ENCODE data around the gene PCED1A.

Gene PCED1A

GRCh38 chr20:2801286-2801728 lies 39.1 kb downstream of the PCED1A start:
- H3K27ac ChIP-seq, result no peak overlapping the region
- no peak for TF ChIP-seq CTCF (conservative IDR thresholded peaks at IDR 0.05)
- TF ChIP-seq ZFX (IDR thresholded peaks at IDR 0.05), result no peak

DNA sequence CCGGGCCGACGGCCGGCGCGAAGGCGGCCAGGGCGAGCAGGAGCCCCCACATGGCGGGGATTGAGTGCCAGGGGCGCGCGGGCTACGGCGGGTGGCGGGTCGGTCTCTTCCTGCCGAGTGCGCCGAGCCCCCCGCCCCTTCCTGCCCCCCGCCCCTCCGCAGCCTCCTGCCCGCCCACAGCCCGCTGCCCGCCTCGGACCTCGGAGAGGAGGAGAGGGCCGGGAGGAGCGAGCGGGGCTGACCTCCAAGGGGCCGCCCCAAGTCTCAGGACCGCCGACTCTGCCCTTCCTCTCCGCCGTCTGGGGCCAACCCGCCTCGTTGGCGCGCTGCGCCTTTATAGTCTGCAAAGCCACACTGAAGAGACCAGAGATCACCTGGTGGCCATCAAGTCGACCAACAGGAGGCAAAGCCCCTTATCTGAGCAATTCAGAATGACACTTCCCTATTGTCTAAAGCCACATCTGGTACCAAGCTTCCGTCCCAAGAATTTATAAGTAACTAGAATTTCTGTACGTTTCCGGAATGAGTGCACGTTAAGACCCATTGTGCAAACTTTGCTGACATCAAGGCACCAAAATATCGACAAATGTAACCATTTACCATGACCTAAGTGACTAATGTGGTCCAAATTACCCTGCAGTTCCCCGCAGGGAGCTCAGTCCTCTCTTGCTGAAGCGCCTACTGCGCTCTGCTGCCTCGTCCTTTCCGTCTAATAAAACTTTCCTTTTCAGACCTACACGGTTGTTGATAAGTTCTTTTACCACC lies 39.8 kb downstream of the PCED1A start, which contains the start of gene CPXM1:
Gene CPXM1, minus strand, starts transcription at position 107 of the 765 bp plus-strand sequence. Its CDS starts 55 bp downstream, at position 52.
- no peak for TF ChIP-seq CTCF (conservative IDR thresholded peaks at IDR 0.05)
- TF ChIP-seq ZFX (IDR thresholded peaks at IDR 0.05), result no peak

GRCh38 chr20:2799688-2800520 lies 40.6 kb downstream of the PCED1A start:
- TF ChIP-seq CTCF (conservative IDR thresholded peaks at IDR 0.05) (no peak), ZFX (IDR thresholded peaks at IDR 0.05) (no peak)
- H3K27ac ChIP-seq, result no peak overlapping the region

More for the DNA sequence above, 39.8 kb downstream of the PCED1A start, which contains the start of gene CPXM1:
- no peak within 1 kb of the TSS for H3K27ac ChIP-seq

- no peak overlapping the region for H3K27ac ChIP-seq
- no peak for TF ChIP-seq CTCF (conservative IDR thresholded peaks at IDR 0.05)
Measured at GRCh38 chr20:2799271-2799670, 41.2 kb downstream of the PCED1A start.

DNA sequence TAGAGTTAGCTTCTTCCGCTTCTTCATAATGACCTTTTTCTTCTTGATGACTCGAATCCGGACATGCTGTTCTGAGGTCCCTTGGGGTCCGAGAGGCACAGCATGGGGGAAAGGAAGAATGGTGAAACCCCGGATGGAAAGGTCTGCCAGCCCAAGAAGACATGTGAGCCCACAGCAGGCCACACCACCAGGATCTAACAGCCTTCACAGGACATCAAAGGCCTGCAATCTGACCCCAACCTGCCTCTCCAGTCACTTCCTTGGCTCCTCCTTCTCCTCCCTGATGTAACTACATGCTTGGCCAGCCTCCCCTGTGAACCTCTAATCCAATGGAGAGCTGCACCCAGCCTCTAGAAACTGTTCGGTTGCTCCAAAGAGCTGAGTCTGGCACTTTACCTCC lies 41.6 kb downstream of the PCED1A start:
- TF ChIP-seq CTCF (conservative IDR thresholded peaks at IDR 0.05) (no peak), ZFX (IDR thresholded peaks at IDR 0.05) (no peak)
- no peak overlapping the region for H3K27ac ChIP-seq

DNA sequence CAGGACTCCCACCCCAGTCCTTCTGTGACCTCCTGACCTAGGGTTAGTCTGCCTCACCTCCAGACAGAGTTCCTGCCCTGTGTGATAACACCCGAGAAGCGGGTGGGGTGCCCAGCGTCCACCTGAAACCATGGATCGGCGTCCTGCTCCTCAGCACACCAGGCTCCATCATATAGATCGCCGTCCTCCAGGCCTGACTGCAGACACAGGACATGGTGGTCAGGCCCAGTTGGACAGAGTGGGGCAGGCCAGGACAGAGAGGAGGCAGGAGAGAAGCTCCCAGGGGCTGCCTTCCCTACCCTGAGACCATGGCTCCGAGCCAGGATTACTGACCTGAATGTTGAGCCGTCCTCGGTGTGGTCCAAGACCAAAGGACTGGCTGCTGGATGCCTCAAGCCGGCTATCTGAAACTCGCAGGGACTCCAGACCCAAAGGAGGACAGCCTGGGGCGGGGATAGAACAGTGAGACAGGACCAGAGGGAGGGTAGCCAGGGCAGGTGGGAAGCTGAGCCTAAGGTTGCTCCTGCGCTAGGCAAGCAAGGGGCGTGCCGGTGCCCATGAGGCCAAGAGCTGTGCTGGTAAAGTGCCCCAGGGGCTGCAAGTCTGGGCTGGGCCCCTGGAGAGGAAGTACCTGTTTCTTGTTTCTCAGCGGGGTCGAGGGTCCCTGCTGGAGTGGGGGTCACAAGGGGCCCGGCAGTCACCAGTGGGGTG lies 42.2 kb downstream of the PCED1A start:
- no peak overlapping the region for H3K27ac ChIP-seq
- no peak for TF ChIP-seq CTCF (conservative IDR thresholded peaks at IDR 0.05)
